ENCODE data around the gene CAMTA2.

GRCh38 chr17:5024604-5025003 is 37.1 kb upstream of the CAMTA2 start:
- TF ChIP-seq CTCF (IDR thresholded peaks at IDR 0.05): no peak
- no peak for TF ChIP-seq POLR2A (IDR thresholded peaks at IDR 0.05)

Data from Peyer's patch (tissue), 4 donors.